ENCODE results near the gene MARK2.

DNA sequence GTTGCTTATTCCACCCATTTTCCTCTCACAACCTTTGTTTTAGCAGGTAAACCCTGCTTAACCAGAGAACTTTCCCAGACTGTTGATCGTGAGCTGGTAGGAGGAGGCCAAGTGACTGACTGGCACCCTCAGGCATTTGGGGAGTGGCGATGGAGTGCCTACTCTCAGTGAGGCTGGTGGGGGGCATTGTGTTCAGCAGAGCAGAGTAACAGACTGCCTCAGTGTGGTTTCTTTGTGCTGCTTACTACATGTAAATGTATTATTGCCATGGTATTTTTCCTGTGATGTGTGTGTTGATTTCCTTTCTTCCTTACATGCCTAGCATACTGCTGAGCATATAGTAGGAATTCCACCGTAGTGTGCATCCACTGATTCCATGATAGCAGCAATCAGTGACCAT lies 2.6 kb downstream of the MARK2 start:
- TF ChIP-seq TEAD4 (IDR thresholded peaks at IDR 0.05) (peak; percentile 61), EP300 (IDR thresholded peaks at IDR 0.05; ENCODE audit: borderline replicate concordance) (no peak), YY1 (IDR thresholded peaks at IDR 0.05; ENCODE audit: low read depth) (no peak), NFIC (IDR thresholded peaks at IDR 0.05) (no peak), CEBPB (IDR thresholded peaks at IDR 0.05) (no peak), EGR1 (IDR thresholded peaks at IDR 0.05) (no peak)
- TF ChIP-seq, protein P1, sequence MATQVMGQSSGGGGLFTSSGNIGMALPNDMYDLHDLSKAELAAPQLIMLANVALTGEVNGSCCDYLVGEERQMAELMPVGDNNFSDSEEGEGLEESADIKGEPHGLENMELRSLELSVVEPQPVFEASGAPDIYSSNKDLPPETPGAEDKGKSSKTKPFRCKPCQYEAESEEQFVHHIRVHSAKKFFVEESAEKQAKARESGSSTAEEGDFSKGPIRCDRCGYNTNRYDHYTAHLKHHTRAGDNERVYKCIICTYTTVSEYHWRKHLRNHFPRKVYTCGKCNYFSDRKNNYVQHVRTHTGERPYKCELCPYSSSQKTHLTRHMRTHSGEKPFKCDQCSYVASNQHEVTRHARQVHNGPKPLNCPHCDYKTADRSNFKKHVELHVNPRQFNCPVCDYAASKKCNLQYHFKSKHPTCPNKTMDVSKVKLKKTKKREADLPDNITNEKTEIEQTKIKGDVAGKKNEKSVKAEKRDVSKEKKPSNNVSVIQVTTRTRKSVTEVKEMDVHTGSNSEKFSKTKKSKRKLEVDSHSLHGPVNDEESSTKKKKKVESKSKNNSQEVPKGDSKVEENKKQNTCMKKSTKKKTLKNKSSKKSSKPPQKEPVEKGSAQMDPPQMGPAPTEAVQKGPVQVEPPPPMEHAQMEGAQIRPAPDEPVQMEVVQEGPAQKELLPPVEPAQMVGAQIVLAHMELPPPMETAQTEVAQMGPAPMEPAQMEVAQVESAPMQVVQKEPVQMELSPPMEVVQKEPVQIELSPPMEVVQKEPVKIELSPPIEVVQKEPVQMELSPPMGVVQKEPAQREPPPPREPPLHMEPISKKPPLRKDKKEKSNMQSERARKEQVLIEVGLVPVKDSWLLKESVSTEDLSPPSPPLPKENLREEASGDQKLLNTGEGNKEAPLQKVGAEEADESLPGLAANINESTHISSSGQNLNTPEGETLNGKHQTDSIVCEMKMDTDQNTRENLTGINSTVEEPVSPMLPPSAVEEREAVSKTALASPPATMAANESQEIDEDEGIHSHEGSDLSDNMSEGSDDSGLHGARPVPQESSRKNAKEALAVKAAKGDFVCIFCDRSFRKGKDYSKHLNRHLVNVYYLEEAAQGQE (IDR thresholded peaks at IDR 0.05; ENCODE audit: low read depth) = no peak

Data from Ishikawa (cell line).